CD4-positive, alpha-beta T cell (primary cell): Measurements from ENCODE around the gene POLE. TPM values are rescaled to one million over a fixed set of nuclear protein-coding genes. Genes with fewer than 3 reads are reported as not detected.

ENCODE experiments used
- ATAC-seq: fragments of 200-7000 bp; cut with Tn5 transposase; one replicate; pipeline ENCODE4 v1.10.0; 2022; ENCODE audit warnings: mild to moderate bottlenecking; ENCODE audit not compliant: poor library complexity
- CTCF ChIA-PET: fragments of 350-600 bp; sonication (Branson Sonifier 250); formaldehyde crosslinking; loops from one replicate; lab custom pipeline; 2021; ENCODE audit warnings: antibody characterized with exemption, inconsistent platforms; lab: Charles Lee
- POLR2A ChIA-PET: fragments of 350-600 bp; sonication (Branson Sonifier 250); formaldehyde crosslinking; loops from one replicate; lab custom pipeline; 2021; ENCODE audit warnings: antibody characterized with exemption, inconsistent platforms; lab: Charles Lee
- DNase-seq, 14 experiments: peaks; one replicate each; pipeline ENCODE4 v3.0.0-alpha.2; 2013 to 2020; ENCODE audit warnings: mixed read lengths in 2 of 14
- H3K27ac ChIP-seq, 2 donors: one replicate each; pipeline versions ENCODE4 v1.5.1 to v1.7.0; 2013; ENCODE audit warnings: low read length in 2 of 2, low read depth in 1 of 2, mild to moderate bottlenecking in 1 of 2
- H3K27me3 ChIP-seq, 2 experiments: 1 replicate in 1 of 2; 2 replicates in 1 of 2; pipeline versions ENCODE4 v1.6.1 to v1.7.0; 2013; ENCODE audit warnings: low read length in 2 of 2, control low read depth in 1 of 2, mild to moderate bottlenecking in 1 of 2, moderate library complexity in 1 of 2; ENCODE audit not compliant: insufficient read depth in 2 of 2, control insufficient read depth in 1 of 2
- H3K36me3 ChIP-seq: one replicate; pipeline ENCODE4 v1.6.1; 2013; ENCODE audit warnings: low read length, control low read depth; ENCODE audit not compliant: insufficient read depth
- H3K4me1 ChIP-seq: one replicate; pipeline ENCODE4 v1.6.1; 2013; ENCODE audit warnings: low read length, control low read depth; ENCODE audit not compliant: insufficient read depth
- H3K4me3 ChIP-seq: one replicate; pipeline ENCODE4 v1.5.1; 2013; ENCODE audit warnings: mild to moderate bottlenecking, low read length, moderate library complexity
- H3K9me3 ChIP-seq, 2 experiments: 1 replicate in 1 of 2; 2 replicates in 1 of 2; pipeline versions ENCODE4 v1.6.1 to v1.7.0; 2013; ENCODE audit warnings: low read length in 2 of 2, mild to moderate bottlenecking in 2 of 2, control low read depth in 1 of 2, moderate library complexity in 1 of 2; ENCODE audit not compliant: control insufficient read depth in 1 of 2, insufficient read depth in 1 of 2
- H3K27ac Mint-ChIP-seq: one replicate; pipeline ENCODE4 v1.8.0; 2020; ENCODE audit warnings: mixed read lengths
- H3K27me3 Mint-ChIP-seq: one replicate; pipeline ENCODE4 v1.8.0; 2021; ENCODE audit warnings: mixed read lengths
- H3K36me3 Mint-ChIP-seq: one replicate; pipeline ENCODE4 v1.8.0; 2021; ENCODE audit warnings: low read depth, mixed read lengths
- H3K4me1 Mint-ChIP-seq: one replicate; pipeline ENCODE4 v1.8.0; 2021; ENCODE audit warnings: low read depth, mixed read lengths
- H3K4me3 Mint-ChIP-seq: one replicate; pipeline ENCODE4 v1.8.0; 2020; ENCODE audit warnings: mild to moderate bottlenecking, mixed read lengths
- H3K9me3 Mint-ChIP-seq: one replicate; pipeline ENCODE4 v1.8.0; 2020; ENCODE audit warnings: mixed read lengths
- intact Hi-C, 2 experiments: fragments of 100-400 bp; cut with DNase I in 1 of 2; cut with micrococcal nuclease in 1 of 2; formaldehyde crosslinking; loops; one replicate each; pipeline versions ENCODE4 v1.15.1 to v1.9.0; 2023 to 2025; cut with DNase I, micrococcal nuclease
- total RNA-seq, 174 experiments: library from RNA in 2 of 174; stranded (reverse) in 2 of 174; gene quantifications; one replicate each; pipeline ENCODE4 v1.2.3 and lab custom pipeline; 2021 to 2026
- TF ChIP-seq, protein P1 (sequence below): fragments of 200-600 bp; IDR thresholded peaks from one replicate; pipeline ENCODE4 v1.8.0; 2022; ENCODE audit warnings: antibody characterized with exemption, mild to moderate bottlenecking

POLE gene
- total RNA-seq, 2 experiments from 2014 or later = 41.8 to 46.1 TPM

- Histone ChIP-seq H3K27me3 (no peaks in the 10 kb centered on the region), H3K4me1 (no peaks in the 10 kb centered on the region), H3K36me3 (peaks cover 8% of the 10 kb centered on the region), H3K27ac (no peak overlapping the region), H3K9me3 (peaks cover 0 to 6% of the 10 kb centered on the region in 2 experiments), H3K4me3 (no peak overlapping the region)
- POLR2A ChIA-PET = no interaction called here
- H3K9me3 Mint-ChIP-seq = no peaks in the 10 kb centered on the region
- TF ChIP-seq, protein P1, sequence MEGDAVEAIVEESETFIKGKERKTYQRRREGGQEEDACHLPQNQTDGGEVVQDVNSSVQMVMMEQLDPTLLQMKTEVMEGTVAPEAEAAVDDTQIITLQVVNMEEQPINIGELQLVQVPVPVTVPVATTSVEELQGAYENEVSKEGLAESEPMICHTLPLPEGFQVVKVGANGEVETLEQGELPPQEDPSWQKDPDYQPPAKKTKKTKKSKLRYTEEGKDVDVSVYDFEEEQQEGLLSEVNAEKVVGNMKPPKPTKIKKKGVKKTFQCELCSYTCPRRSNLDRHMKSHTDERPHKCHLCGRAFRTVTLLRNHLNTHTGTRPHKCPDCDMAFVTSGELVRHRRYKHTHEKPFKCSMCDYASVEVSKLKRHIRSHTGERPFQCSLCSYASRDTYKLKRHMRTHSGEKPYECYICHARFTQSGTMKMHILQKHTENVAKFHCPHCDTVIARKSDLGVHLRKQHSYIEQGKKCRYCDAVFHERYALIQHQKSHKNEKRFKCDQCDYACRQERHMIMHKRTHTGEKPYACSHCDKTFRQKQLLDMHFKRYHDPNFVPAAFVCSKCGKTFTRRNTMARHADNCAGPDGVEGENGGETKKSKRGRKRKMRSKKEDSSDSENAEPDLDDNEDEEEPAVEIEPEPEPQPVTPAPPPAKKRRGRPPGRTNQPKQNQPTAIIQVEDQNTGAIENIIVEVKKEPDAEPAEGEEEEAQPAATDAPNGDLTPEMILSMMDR = no peak
- no peak overlapping the region for H3K27ac Mint-ChIP-seq
- H3K4me1 Mint-ChIP-seq = no peaks in the 10 kb centered on the region
- DNase-seq = no peak
- CTCF ChIA-PET = no interaction called here
- H3K4me3 Mint-ChIP-seq = no peak overlapping the region
- ATAC-seq = no peak
- H3K27me3 Mint-ChIP-seq = no peaks in the 10 kb centered on the region
- H3K36me3 Mint-ChIP-seq = peaks cover 24% of the 10 kb centered on the region
- intact Hi-C loops = no loop called here
Measured at GRCh38 chr12:132583411-132583710, 103.8 kb downstream of the POLE start.

GRCh38 chr12:132582582-132583410 is 104.3 kb downstream of the POLE start:
- Mint-ChIP-seq H3K4me1 (no peaks in the 10 kb centered on the region), H3K36me3 (peaks cover 28% of the 10 kb centered on the region), H3K27ac (no peak overlapping the region), H3K9me3 (no peaks in the 10 kb centered on the region), H3K4me3 (no peak overlapping the region), H3K27me3 (no peaks in the 10 kb centered on the region)
- TF ChIP-seq, protein P1 = no peak
- DNase-seq (no peak), ATAC-seq (no peak)
- Histone ChIP-seq H3K9me3 (peaks cover 0 to 5% of the 10 kb centered on the region in 2 experiments), H3K27me3 (no peaks in the 10 kb centered on the region), H3K36me3 (peaks cover 10% of the 10 kb centered on the region), H3K27ac (no peak overlapping the region), H3K4me3 (no peak overlapping the region), H3K4me1 (no peaks in the 10 kb centered on the region)
- ChIA-PET POLR2A (no interaction called here), CTCF (no interaction called here)
- intact Hi-C loops = no loop called here

GRCh38 chr12:132582058-132582420 is 105.1 kb downstream of the POLE start:
- Histone ChIP-seq H3K36me3 (peaks cover 14% of the 10 kb centered on the region), H3K4me3 (no peak overlapping the region), H3K27me3 (no peaks in the 10 kb centered on the region), H3K4me1 (no peaks in the 10 kb centered on the region), H3K27ac (no peak overlapping the region), H3K9me3 (peaks cover 0 to 5% of the 10 kb centered on the region in 2 experiments)
- TF ChIP-seq, protein P1 = no peak
- Mint-ChIP-seq H3K4me1 (no peaks in the 10 kb centered on the region), H3K9me3 (no peaks in the 10 kb centered on the region), H3K27me3 (no peaks in the 10 kb centered on the region), H3K27ac (no peak overlapping the region), H3K4me3 (no peak overlapping the region), H3K36me3 (peaks cover 30% of the 10 kb centered on the region)
- DNase-seq (no peak), ATAC-seq (no peak)
- intact Hi-C loops = no loop called here
- POLR2A ChIA-PET = no interaction called here
- CTCF ChIA-PET = no interaction called here
